Neural progenitor cell (in vitro differentiated cells): ENCODE data around the gene UROS. TPM values are rescaled to one million over a fixed set of nuclear protein-coding genes. Genes with fewer than 3 reads are reported as not detected.

Experiments
- DNase-seq: peaks from one replicate; pipeline ENCODE4 v3.0.0-alpha.2; 2016; ENCODE audit warnings: low spot score
- H2AFZ ChIP-seq: fragments of 200-600 bp; sonication (generic); replicated peaks from 2 replicates; pipeline ENCODE4 v1.6.1; 2016; ENCODE audit warnings: antibody characterized with exemption
- H3F3A ChIP-seq: fragments of 200-600 bp; sonication (generic); 2 replicates; pipeline ENCODE4 v1.6.1; 2016; ENCODE audit warnings: antibody characterized with exemption, low read depth
- H3K27ac ChIP-seq: fragments of 200-600 bp; sonication (generic); 2 replicates; pipeline ENCODE4 v1.5.1; 2016; ENCODE audit warnings: mild to moderate bottlenecking
- H3K27me3 ChIP-seq: fragments of 200-600 bp; sonication (generic); 2 replicates; pipeline ENCODE4 v1.6.1; 2016; ENCODE audit warnings: mild to moderate bottlenecking, moderate library complexity
- H3K36me3 ChIP-seq: fragments of 200-600 bp; sonication (generic); 2 replicates; pipeline ENCODE4 v1.5.1; 2016
- H3K4me1 ChIP-seq: fragments of 200-600 bp; sonication (generic); 2 replicates; pipeline ENCODE4 v1.6.1; 2016; ENCODE audit warnings: mixed run types
- H3K4me2 ChIP-seq: fragments of 200-600 bp; sonication (generic); 2 replicates; pipeline ENCODE4 v1.6.1; 2016
- H3K4me3 ChIP-seq: fragments of 200-600 bp; sonication (generic); 2 replicates; pipeline ENCODE4 v1.5.1; 2016
- H3K79me2 ChIP-seq: fragments of 200-600 bp; sonication (generic); 2 replicates; pipeline ENCODE4 v1.6.1; 2016; ENCODE audit warnings: low read depth
- H3K9ac ChIP-seq: fragments of 200-600 bp; sonication (generic); 2 replicates; pipeline ENCODE4 v1.6.1; 2016
- H3K9me3 ChIP-seq: fragments of 200-600 bp; sonication (generic); 2 replicates; pipeline ENCODE4 v1.5.1; 2016; ENCODE audit warnings: low read depth
- H4K20me1 ChIP-seq: fragments of 200-600 bp; sonication (generic); 2 replicates; pipeline ENCODE4 v1.6.1; 2016; ENCODE audit warnings: low read depth
- H3K27ac Mint-ChIP-seq: 3 replicates; pipeline ENCODE4 v1.8.0; 2021; ENCODE audit warnings: mixed read lengths
- H3K27me3 Mint-ChIP-seq: 2 replicates; pipeline ENCODE4 v1.8.0; 2022; ENCODE audit warnings: low read depth, mild to moderate bottlenecking, inconsistent platforms, moderate library complexity, mixed read lengths; ENCODE audit not compliant: insufficient read depth
- H3K36me3 Mint-ChIP-seq: 3 replicates; pipeline ENCODE4 v1.8.0; 2021; ENCODE audit warnings: mixed read lengths
- H3K4me1 Mint-ChIP-seq: 3 replicates; pipeline ENCODE4 v1.8.0; 2021; ENCODE audit warnings: mixed read lengths
- H3K4me3 Mint-ChIP-seq: 3 replicates; pipeline ENCODE4 v1.8.0; 2021; ENCODE audit warnings: mild to moderate bottlenecking, moderate library complexity, mixed read lengths
- H3K9me3 Mint-ChIP-seq: 3 replicates; pipeline ENCODE4 v1.8.0; 2020; ENCODE audit warnings: mixed read lengths
- EZH2 ChIP-seq: fragments of 200-600 bp; sonication (generic); IDR thresholded peaks from 2 replicates; pipeline ENCODE4 v1.6.1; 2017; ENCODE audit warnings: antibody characterized with exemption, mild to moderate bottlenecking, moderate library complexity
- EZH2phosphoT487 ChIP-seq: fragments of 200-600 bp; sonication (generic); IDR thresholded peaks from 2 replicates; pipeline ENCODE4 v1.6.1; 2017; ENCODE audit warnings: antibody characterized with exemption
- total RNA-seq: library from RNA; depleted of rRNA; stranded (reverse); fragments of >200 nt; gene quantifications from 2 replicates; pipeline ENCODE4 v1.2.3, GENCODE V29; 2015; ENCODE audit warnings: low replicate concordance
- TF ChIP-seq, protein P1 (sequence below): fragments of 200-600 bp; sonication (generic); IDR thresholded peaks from 2 replicates; pipeline ENCODE4 v1.5.1; 2017; ENCODE audit warnings: antibody characterized with exemption, mild to moderate bottlenecking

The UROS gene
- total RNA-seq, 1 donor from 2014 or later: 82.2 TPM

DNA sequence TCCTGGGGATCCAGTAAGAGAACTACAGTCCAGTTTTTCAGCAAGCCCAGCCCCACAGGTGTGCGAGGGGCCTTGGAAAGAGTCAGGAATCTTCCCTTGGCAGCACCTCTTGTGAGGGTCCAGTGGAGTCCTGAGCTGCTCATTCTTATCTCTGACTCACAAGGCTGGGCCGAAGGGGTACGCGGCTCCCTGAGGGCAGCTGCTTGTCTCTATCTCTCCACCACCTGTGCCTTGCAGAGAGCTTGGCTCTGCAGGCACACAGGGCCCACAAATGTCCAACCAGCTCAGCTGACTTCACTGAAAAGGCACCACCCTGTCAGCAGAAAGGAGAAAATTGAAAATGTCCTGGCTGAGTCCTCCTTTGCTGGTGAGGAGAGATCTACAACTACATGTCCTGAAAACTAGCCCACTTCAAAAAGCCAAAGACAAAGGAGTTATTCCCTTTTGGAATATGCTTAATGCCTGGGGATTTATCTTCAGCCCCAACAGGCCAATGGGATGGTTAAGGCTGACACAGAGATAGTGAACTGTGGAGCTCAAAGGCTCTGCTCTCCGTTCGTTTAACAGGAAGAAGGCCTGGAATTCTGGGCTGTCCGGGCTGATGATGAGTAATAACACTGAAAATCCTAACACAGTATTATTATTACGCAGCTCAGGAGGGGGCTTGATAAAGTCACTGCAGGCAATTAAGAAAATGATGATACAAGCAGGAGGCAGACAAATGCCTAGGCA, 23.4 kb downstream of the UROS start:
- no peaks in the 10 kb centered on the region for H3K9me3 ChIP-seq
- Mint-ChIP-seq H3K4me3 (no peak overlapping the region), H3K36me3 (peaks cover 3% of the 10 kb centered on the region), H3K27ac (no peak overlapping the region), H3K9me3 (no peaks in the 10 kb centered on the region), H3K4me1 (no peaks in the 10 kb centered on the region), H3K27me3 (no peaks in the 10 kb centered on the region)
- H3K4me1 ChIP-seq: no peaks in the 10 kb centered on the region
- H3K4me3 ChIP-seq: no peak overlapping the region
- no peaks in the 10 kb centered on the region for H3K79me2 ChIP-seq
- no peak overlapping the region for H3K4me2 ChIP-seq
- no peak overlapping the region for H2AFZ ChIP-seq
- no peaks in the 10 kb centered on the region for H4K20me1 ChIP-seq
- no peak overlapping the region for H3K27ac ChIP-seq
- TF ChIP-seq, protein P1, sequence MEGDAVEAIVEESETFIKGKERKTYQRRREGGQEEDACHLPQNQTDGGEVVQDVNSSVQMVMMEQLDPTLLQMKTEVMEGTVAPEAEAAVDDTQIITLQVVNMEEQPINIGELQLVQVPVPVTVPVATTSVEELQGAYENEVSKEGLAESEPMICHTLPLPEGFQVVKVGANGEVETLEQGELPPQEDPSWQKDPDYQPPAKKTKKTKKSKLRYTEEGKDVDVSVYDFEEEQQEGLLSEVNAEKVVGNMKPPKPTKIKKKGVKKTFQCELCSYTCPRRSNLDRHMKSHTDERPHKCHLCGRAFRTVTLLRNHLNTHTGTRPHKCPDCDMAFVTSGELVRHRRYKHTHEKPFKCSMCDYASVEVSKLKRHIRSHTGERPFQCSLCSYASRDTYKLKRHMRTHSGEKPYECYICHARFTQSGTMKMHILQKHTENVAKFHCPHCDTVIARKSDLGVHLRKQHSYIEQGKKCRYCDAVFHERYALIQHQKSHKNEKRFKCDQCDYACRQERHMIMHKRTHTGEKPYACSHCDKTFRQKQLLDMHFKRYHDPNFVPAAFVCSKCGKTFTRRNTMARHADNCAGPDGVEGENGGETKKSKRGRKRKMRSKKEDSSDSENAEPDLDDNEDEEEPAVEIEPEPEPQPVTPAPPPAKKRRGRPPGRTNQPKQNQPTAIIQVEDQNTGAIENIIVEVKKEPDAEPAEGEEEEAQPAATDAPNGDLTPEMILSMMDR: no peak
- TF ChIP-seq EZH2: no peak
- TF ChIP-seq EZH2phosphoT487: no peak
- H3K36me3 ChIP-seq: no peaks in the 10 kb centered on the region
- H3F3A ChIP-seq: no peaks in the 10 kb centered on the region
- H3K27me3 ChIP-seq: no peaks in the 10 kb centered on the region
- no peak for DNase-seq
- H3K9ac ChIP-seq: no peak overlapping the region

DNA sequence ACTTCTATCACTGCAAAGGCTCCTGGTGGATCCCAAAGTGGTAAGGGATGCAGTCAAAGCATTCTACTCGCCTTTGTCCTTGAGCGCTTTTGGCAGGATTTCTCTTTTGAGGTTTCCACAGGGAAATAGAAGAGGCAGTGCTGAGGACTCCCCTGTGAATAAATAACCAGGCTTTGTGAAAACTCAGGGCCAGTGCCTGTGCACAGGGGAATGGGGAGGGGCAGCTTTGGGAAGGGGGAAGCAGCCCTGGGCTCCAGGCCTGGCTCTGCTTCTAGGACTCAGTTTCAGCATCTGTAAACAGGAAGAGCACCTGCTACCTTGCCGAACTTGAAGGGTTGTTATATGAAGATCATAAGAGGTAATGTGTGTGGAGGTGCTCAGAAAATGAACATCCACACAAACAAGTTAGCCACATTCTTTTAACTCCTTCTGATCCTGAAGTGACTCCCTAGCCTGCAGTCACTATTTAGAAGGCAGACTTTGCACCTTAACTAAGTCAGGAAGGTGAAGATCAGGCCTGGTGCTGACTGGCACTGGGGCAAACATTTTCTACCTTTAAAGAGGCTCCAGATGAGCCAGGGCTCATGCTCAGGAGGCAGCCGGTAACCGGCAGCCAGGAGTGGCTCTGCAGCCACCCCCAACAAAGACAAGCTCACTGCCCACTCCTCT, 24.9 kb downstream of the UROS start:
- Histone ChIP-seq H3K4me1 (no peaks in the 10 kb centered on the region), H3K9ac (no peak overlapping the region), H4K20me1 (no peaks in the 10 kb centered on the region), H3K4me2 (no peak overlapping the region), H3F3A (no peaks in the 10 kb centered on the region), H3K27me3 (no peaks in the 10 kb centered on the region), H3K36me3 (no peaks in the 10 kb centered on the region), H3K9me3 (no peaks in the 10 kb centered on the region), H3K27ac (no peak overlapping the region), H3K79me2 (no peaks in the 10 kb centered on the region), H2AFZ (no peak overlapping the region), H3K4me3 (no peak overlapping the region)
- no peak for DNase-seq
- no peak overlapping the region for H3K27ac Mint-ChIP-seq
- H3K27me3 Mint-ChIP-seq: peaks cover 2% of the 10 kb centered on the region
- TF ChIP-seq, protein P1: no peak
- TF ChIP-seq EZH2 (no peak), EZH2phosphoT487 (no peak)
- no peak overlapping the region for H3K4me3 Mint-ChIP-seq
- H3K36me3 Mint-ChIP-seq: peaks cover 10% of the 10 kb centered on the region
- no peaks in the 10 kb centered on the region for H3K4me1 Mint-ChIP-seq
- H3K9me3 Mint-ChIP-seq: no peaks in the 10 kb centered on the region

DNA sequence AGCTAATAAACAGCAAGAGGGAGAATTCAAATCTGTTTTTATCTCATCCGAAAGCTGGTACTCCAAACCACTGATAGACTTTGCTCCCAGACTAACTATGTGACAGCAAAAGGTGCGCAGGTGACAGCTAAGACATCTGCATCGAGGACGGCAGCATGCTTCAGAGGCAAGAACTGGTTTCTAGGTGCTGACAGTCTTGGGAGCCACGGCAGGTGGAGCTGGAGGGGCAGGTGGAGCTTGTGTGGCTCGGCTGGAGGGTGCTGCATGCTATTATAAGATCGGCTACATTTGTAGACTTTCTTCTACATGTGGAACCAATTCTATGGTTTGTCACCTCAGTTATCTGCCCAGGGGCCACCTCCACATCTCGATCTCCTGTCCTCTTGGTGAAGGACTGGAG, 25.6 kb downstream of the UROS start:
- Histone ChIP-seq H2AFZ (no peak overlapping the region), H3F3A (no peaks in the 10 kb centered on the region), H3K9me3 (no peaks in the 10 kb centered on the region), H3K4me3 (no peak overlapping the region), H3K27me3 (no peaks in the 10 kb centered on the region), H4K20me1 (no peaks in the 10 kb centered on the region), H3K9ac (no peak overlapping the region), H3K27ac (no peak overlapping the region), H3K4me2 (no peak overlapping the region), H3K79me2 (no peaks in the 10 kb centered on the region), H3K4me1 (no peaks in the 10 kb centered on the region), H3K36me3 (no peaks in the 10 kb centered on the region)
- no peaks in the 10 kb centered on the region for H3K9me3 Mint-ChIP-seq
- H3K4me1 Mint-ChIP-seq: no peaks in the 10 kb centered on the region
- TF ChIP-seq EZH2 (no peak), EZH2phosphoT487 (no peak)
- TF ChIP-seq, protein P1: no peak
- no peak for DNase-seq
- H3K4me3 Mint-ChIP-seq: no peak overlapping the region
- H3K36me3 Mint-ChIP-seq: peaks cover 10% of the 10 kb centered on the region
- peaks cover 2% of the 10 kb centered on the region for H3K27me3 Mint-ChIP-seq
- H3K27ac Mint-ChIP-seq: no peak overlapping the region
